HL-60 (cell line): ENCODE results near the gene IKBKG.

Source experiments
- GABPA ChIP-seq: IDR thresholded peaks from 2 replicates; pipeline ENCODE4 v1.6.1; 2012; ENCODE audit warnings: low read depth
- POLR2AphosphoS5 ChIP-seq: IDR thresholded peaks from 2 replicates; pipeline ENCODE4 v1.6.1; 2012; ENCODE audit warnings: low read depth
- TF ChIP-seq, protein P1 (sequence below): IDR thresholded peaks from one replicate; pipeline ENCODE4 v1.5.1; 2011; ENCODE audit warnings: low read length, control low read depth, inconsistent platforms; ENCODE audit not compliant: insufficient read depth

DNA sequence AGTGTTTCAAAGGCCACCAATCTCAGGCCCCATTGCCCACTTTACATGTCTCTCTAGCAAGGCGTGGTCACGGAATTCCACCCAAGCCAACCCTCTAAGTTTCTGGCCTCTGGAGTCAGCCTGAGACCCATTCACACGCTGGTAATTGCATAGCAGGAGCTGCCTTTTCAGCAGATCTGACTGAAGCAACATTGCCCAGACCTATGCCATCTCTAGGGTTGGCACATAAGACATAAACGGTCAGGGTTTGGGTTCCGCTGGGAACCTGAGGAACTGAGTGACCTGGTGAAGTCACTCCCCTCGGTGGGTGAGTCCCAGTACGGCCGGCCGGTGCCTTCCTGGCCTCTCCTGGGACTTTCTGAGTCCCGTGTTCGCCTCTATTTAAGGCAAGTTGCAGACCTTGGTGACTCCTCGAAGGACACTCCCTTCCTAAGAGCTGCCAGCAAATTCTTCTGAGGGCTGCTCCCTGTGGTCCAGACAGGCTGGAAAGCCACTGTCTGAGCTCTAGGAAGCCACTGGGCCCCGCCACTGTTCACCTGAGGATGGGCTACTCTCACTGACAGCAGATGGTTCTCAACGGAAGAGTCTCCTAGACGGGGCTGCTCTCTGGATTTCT, 53.4 kb downstream of the IKBKG start:
- no peak for TF ChIP-seq POLR2AphosphoS5
- TF ChIP-seq, protein P1, sequence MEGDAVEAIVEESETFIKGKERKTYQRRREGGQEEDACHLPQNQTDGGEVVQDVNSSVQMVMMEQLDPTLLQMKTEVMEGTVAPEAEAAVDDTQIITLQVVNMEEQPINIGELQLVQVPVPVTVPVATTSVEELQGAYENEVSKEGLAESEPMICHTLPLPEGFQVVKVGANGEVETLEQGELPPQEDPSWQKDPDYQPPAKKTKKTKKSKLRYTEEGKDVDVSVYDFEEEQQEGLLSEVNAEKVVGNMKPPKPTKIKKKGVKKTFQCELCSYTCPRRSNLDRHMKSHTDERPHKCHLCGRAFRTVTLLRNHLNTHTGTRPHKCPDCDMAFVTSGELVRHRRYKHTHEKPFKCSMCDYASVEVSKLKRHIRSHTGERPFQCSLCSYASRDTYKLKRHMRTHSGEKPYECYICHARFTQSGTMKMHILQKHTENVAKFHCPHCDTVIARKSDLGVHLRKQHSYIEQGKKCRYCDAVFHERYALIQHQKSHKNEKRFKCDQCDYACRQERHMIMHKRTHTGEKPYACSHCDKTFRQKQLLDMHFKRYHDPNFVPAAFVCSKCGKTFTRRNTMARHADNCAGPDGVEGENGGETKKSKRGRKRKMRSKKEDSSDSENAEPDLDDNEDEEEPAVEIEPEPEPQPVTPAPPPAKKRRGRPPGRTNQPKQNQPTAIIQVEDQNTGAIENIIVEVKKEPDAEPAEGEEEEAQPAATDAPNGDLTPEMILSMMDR, result no peak
- no peak for TF ChIP-seq GABPA
